Osteoblast (primary cell): ENCODE results near the gene LYPD8. TPM values are rescaled to one million over a fixed set of nuclear protein-coding genes. Genes with fewer than 3 reads are reported as not detected.

Experiments used
- DNase-seq: peaks from one replicate; pipeline ENCODE4 v3.0.0; 2011; ENCODE audit warnings: low spot score, mixed read lengths; ENCODE audit not compliant: insufficient read length; ENCODE audit errors: missing footprints
- H2AFZ ChIP-seq: 2 replicates; pipeline ENCODE4 v1.6.0; 2011; ENCODE audit warnings: mild to moderate bottlenecking, low read length
- H3K27ac ChIP-seq: 2 replicates; pipeline ENCODE4 v1.5.1; 2011; ENCODE audit warnings: mild to moderate bottlenecking, low read depth, low read length, moderate library complexity
- H3K27me3 ChIP-seq: 2 replicates; pipeline ENCODE4 v1.6.0; 2012; ENCODE audit warnings: mild to moderate bottlenecking, control low read depth, inconsistent platforms, low read length, moderate library complexity; ENCODE audit not compliant: insufficient read depth
- H3K36me3 ChIP-seq: 2 replicates; pipeline ENCODE4 v1.5.1; 2011; ENCODE audit warnings: mild to moderate bottlenecking, low read length, control low read depth, moderate library complexity; ENCODE audit not compliant: insufficient read depth
- H3K4me1 ChIP-seq: 2 replicates; pipeline ENCODE4 v1.5.1; 2011; ENCODE audit warnings: mild to moderate bottlenecking, low read length, control low read depth, moderate library complexity; ENCODE audit not compliant: insufficient read depth
- H3K4me2 ChIP-seq: 2 replicates; pipeline ENCODE4 v1.6.0; 2011; ENCODE audit warnings: mild to moderate bottlenecking, low read length; ENCODE audit not compliant: insufficient read depth
- H3K4me3 ChIP-seq: fragments of 200-600 bp; sonication (generic); 3 replicates; pipeline ENCODE4 v1.5.1; 2012; ENCODE audit warnings: mild to moderate bottlenecking, low read length, inconsistent platforms; ENCODE audit not compliant: insufficient read depth
- H3K79me2 ChIP-seq: 2 replicates; pipeline ENCODE4 v1.6.0; 2012; ENCODE audit warnings: mild to moderate bottlenecking, low read length, control low read depth, inconsistent platforms; ENCODE audit not compliant: insufficient read depth
- H3K9me3 ChIP-seq: 2 replicates; pipeline ENCODE4 v1.5.1; 2011; ENCODE audit warnings: low read depth, low read length, control low read depth
- H4K20me1 ChIP-seq: 2 replicates; pipeline ENCODE4 v1.6.0; 2012; ENCODE audit warnings: mild to moderate bottlenecking, low read length, control low read depth; ENCODE audit not compliant: insufficient read depth
- small RNA-seq: library from RNA; depleted of rRNA; stranded (forward); fragments of <200 nt; gene quantifications from one replicate; pipeline ENCODE3, GENCODE V24; 2012
- total RNA-seq: library from RNA; depleted of rRNA; stranded (reverse); fragments of >200 nt; gene quantifications from 2 replicates; pipeline ENCODE4 v1.2.3, GENCODE V29; 2012
- TF ChIP-seq, protein P1 (sequence below): IDR thresholded peaks from 2 replicates; pipeline ENCODE4 v1.5.1; 2011; ENCODE audit warnings: mild to moderate bottlenecking, low read depth, low read length, moderate library complexity; ENCODE audit errors: extremely low read depth

LYPD8 gene
- total RNA-seq, 1 donor, result not detected

DNA sequence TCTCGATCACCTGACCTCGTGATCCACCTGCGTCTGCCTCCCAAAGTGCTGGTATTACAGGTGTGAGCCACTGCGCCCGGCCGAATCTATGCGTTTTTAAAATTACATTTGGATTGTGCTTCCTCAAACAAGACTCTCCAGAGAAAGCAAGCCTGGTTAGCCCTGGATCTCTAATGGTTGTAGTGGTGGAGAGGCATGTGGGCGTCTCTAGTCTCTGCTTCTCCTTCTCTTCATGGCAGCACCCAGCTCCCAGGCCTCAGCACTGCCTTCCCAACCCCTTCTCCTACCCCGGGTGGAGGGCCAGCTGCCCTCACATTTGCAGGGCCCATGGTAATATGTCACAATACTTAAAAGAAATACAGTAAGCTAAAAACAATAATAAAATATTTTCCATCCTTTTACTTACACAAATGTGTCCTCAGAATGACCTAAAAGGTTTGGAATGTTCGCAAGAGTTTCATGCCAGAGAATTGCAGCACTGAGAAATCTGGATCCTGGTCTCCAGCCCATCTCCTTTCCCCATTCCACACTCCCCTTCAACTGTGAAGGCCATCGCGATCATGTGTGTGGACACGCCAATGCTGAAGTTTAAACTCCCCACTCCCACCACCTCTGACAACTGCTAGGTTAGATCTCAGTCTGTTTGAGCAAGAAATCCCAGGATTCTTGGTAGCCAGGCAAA, 60.0 kb downstream of the LYPD8 start:
- Histone ChIP-seq H3K27ac (no peak overlapping the region), H3K79me2 (no peaks in the 10 kb centered on the region), H2AFZ (no peak overlapping the region), H3K27me3 (no peaks in the 10 kb centered on the region), H3K4me2 (no peak overlapping the region), H3K4me3 (no peak overlapping the region), H3K9me3 (peaks cover 5% of the 10 kb centered on the region), H3K4me1 (no peaks in the 10 kb centered on the region), H3K36me3 (no peaks in the 10 kb centered on the region), H4K20me1 (no peaks in the 10 kb centered on the region)
- no peak for DNase-seq
- TF ChIP-seq, protein P1, sequence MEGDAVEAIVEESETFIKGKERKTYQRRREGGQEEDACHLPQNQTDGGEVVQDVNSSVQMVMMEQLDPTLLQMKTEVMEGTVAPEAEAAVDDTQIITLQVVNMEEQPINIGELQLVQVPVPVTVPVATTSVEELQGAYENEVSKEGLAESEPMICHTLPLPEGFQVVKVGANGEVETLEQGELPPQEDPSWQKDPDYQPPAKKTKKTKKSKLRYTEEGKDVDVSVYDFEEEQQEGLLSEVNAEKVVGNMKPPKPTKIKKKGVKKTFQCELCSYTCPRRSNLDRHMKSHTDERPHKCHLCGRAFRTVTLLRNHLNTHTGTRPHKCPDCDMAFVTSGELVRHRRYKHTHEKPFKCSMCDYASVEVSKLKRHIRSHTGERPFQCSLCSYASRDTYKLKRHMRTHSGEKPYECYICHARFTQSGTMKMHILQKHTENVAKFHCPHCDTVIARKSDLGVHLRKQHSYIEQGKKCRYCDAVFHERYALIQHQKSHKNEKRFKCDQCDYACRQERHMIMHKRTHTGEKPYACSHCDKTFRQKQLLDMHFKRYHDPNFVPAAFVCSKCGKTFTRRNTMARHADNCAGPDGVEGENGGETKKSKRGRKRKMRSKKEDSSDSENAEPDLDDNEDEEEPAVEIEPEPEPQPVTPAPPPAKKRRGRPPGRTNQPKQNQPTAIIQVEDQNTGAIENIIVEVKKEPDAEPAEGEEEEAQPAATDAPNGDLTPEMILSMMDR, result no peak

DNA sequence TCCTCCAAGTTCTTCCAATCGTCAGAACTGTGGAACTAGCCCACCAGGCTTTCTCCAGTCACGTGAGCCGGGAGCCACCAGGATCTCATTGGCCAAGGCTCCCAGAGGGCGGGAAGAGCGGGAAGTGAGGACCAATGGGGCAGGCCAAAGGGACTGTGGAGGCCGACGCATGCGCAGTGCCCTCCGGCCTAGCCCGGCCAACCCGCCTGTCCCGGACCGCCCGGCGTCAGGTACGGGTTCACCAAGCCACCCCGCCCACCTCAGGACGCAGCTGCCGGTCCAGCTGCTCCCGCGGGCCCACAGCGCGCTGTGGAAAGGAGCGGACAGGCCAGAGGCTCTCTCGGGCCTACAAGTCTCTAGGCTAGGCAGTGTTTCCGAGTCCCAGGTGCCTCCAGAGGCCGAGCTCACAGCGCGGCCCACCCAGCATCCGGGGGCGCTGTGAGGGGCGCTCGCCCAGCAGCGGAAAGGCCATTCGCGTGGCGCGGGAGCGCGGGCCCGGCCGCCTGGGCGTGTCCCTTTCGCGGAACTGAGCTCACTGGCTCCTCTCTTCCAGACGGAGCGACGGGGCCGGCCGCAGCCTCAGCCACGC, 63.9 kb downstream of the LYPD8 start:
- no peaks in the 10 kb centered on the region for H3K36me3 ChIP-seq
- no peak for DNase-seq
- H4K20me1 ChIP-seq, result no peaks in the 10 kb centered on the region
- H3K4me1 ChIP-seq, result no peaks in the 10 kb centered on the region
- no peak overlapping the region for H3K4me2 ChIP-seq
- peaks cover 5% of the 10 kb centered on the region for H3K9me3 ChIP-seq
- H2AFZ ChIP-seq, result no peak overlapping the region
- no peaks in the 10 kb centered on the region for H3K79me2 ChIP-seq
- no peak overlapping the region for H3K27ac ChIP-seq
- TF ChIP-seq, protein P1, result no peak
- H3K27me3 ChIP-seq, result no peaks in the 10 kb centered on the region
- H3K4me3 ChIP-seq, result no peak overlapping the region

Small RNAs within 50 kb of the gene (small RNA-seq; reads per million reads assigned to genes)
- not detected for gene AHCYP8

Other genes starting within 250 kb of the LYPD8 start
- not detected in 2 replicates for gene OR2G6, start 247.7 kb downstream of the LYPD8 start, total RNA-seq
- not detected in 2 replicates for gene OR2T29, start 193.0 kb downstream of the LYPD8 start, total RNA-seq
- gene OR2T34, start 181.0 kb downstream of the LYPD8 start, total RNA-seq, result not detected in 2 replicates
- not detected in 2 replicates for gene OR2T10, start 158.1 kb downstream of the LYPD8 start, total RNA-seq
- not detected in 2 replicates for gene OR2T11, start 120.7 kb downstream of the LYPD8 start, total RNA-seq
- not detected in 2 replicates for gene OR2T35, start 110.5 kb downstream of the LYPD8 start, total RNA-seq
- gene OR2T27, start 100.2 kb downstream of the LYPD8 start, total RNA-seq, result not detected in 2 replicates
- not detected in 2 replicates for gene OR14I1, start 53.0 kb downstream of the LYPD8 start, total RNA-seq
- 23.6 and 25.3 TPM in 2 replicates for gene SH3BP5L, start 70.2 kb upstream of the LYPD8 start, total RNA-seq
- 15.2 and 15.3 TPM in 2 replicates for gene ZNF672, start 82.5 kb upstream of the LYPD8 start, total RNA-seq
- 9.1 and 12.3 TPM in 2 replicates for gene ZNF692, start 103.3 kb upstream of the LYPD8 start, total RNA-seq
- gene PGBD2, start 150.5 kb upstream of the LYPD8 start, total RNA-seq, result 4.3 and 4.7 TPM in 2 replicates